Renal cortical epithelial cell (primary cell): ENCODE measurements around the gene C12orf43. TPM values are rescaled to one million over a fixed set of nuclear protein-coding genes. Genes with fewer than 3 reads are reported as not detected.

Source experiments
- DNase-seq: peaks from one replicate; pipeline ENCODE4 v3.0.0-alpha.2; 2011; ENCODE audit warnings: low read depth
- total RNA-seq: library from RNA; depleted of rRNA; stranded (reverse); fragments of >200 nt; gene quantifications from 2 replicates; pipeline ENCODE4 v1.2.3, GENCODE V29; 2014

The C12orf43 gene
- total RNA-seq, 1 donor from 2014 or later: 20.1 TPM

- no peak for DNase-seq
These were observed 14.4 kb upstream of the C12orf43 start for GRCh38 chr12:121030576-121031212.

- DNase-seq: no peak
These were observed 10.2 kb upstream of the C12orf43 start for GRCh38 chr12:121026274-121027045.

DNA sequence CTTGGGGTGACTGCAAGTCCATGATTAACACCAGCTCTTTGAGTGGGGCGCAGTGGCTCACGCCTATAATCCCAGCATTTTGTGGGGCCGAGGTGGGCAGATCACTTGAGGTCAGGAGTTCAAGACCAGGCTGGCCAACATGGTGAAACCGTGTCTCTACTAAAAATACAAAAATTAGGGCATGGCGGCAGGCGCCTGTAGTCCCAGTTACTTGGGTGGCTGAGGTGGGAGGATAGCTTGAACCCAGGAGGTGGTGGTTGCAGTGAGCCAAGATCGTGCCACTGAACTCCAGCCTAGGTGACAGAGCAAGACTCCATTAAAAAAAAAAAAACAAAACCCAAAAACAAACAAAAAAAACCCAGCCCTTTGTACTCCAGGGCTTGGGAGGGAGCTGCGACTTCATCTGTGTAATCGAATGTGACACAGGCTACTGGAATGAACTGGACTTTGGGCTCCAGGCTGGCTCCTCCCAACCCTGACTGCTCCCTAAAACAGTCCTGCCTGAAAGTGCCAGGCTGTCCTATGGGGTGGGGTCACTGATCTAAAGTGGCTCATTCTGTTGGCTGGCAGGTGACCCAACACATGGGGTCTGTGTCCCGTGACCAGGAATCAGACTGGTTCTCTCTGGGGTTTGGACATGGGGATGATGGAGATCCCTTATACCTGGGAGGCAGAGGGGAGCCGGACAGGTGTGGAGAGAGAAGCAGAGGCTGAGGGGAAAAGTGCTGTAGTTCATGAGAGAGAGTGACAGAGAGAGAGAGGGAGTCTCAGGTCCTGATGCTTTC is 9.3 kb upstream of the C12orf43 start:
- DNase-seq: peak; percentile 18

GRCh38 chr12:121023799-121024198 is 7.5 kb upstream of the C12orf43 start:
- DNase-seq: no peak

DNA sequence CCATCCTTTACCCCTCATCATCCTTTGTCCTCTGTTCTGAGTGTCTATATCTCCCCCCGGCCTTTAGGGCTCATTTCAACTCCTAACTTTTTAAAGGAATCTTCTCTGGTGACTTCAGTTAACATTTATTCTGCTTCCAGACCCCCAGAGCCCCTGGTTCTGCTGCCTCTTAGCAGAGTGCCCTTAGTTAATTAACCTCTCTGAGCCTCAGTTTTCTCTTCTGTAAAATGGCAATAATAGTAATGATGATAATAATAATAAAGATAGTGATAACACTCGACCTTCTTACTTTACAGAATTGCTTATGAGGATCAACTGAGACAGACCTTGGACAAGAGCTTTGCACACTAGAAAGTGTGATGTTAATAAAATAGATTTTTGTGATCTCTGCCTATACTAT is 6.4 kb upstream of the C12orf43 start:
- DNase-seq: no peak

DNA sequence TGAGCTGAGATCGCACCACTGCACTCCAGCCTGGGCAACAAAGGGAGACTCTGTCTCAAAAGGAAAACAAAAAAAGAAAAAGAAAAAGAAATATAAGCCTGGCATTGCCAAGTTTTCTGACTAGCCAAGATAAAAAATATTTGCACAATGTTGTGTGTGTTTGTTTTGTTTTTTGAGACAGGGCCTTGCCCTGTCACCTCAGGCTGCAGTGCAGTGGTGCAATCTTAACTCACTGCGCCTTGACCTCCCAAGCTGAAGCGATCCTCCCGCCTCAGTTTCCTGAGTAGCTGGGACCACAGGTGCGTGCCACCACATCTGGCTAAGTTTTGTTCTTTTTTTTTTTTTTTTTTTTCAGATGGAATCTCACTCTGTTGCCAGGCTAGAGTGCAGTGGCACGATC is 5.5 kb upstream of the C12orf43 start:
- DNase-seq: no peak

DNA sequence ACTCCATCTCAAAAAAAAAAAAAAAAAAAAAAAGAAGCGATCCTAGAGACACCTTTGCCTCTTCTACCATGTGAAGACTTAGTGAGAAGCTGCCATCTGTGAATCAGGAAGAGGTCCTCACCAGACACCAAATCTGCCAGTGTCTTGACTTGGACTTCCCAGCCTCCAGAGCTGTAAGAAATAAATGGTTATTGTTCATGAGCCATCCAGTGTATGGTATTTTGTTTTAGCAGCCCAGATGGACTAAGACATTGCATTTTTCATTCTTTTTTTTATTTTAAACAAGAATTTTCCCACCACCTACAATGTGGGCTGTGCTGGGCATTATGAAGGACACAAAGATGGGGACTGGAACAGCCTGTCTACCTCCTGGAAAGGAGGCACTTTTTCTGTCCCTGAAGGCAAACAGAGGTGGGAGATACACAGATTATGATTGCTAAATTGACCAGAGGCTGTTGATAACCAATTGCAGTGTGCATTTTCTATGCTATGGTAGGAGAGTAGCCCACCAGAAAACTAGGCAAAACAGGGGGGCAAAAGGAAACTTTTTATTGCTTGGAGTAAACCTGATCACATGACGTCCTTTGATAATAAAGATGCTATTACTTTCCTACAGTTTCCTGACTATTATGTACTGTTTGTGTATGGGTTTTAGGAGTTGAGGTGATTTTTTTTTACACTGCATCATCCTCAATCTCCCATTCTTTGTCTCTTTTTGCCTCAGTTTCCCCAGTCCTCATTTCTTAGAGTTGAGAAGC is 2.8 kb upstream of the C12orf43 start:
- DNase-seq: no peak

DNA sequence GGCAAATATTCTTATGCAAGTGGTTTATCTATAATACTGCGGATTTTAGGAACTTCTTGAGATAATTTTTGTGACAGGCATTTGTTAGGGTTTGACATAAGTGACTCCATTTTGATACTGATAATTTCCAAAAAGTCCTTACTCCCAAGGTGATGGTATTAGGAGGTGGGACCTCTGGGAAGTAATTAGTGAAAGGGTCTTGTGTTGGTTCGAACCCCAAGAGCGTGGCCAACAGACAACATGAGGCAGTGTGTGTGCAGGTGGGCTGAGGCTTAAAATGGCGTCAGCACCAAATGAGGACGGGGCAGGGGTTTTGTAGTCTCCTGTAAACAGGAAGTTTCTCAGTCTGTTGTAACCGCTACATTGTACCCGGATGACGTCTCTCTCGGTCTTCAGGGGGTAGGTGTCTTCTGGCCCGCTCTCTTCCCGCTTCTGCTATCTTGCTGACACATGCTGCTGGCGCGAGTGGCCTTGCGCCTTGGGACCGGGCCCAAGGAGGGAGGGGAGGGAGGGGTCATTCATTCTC is 1.7 kb upstream of the C12orf43 start:
- no peak for DNase-seq

GRCh38 chr12:121013715-121014114 is 2.6 kb downstream of the C12orf43 start:
- no peak for DNase-seq

DNA sequence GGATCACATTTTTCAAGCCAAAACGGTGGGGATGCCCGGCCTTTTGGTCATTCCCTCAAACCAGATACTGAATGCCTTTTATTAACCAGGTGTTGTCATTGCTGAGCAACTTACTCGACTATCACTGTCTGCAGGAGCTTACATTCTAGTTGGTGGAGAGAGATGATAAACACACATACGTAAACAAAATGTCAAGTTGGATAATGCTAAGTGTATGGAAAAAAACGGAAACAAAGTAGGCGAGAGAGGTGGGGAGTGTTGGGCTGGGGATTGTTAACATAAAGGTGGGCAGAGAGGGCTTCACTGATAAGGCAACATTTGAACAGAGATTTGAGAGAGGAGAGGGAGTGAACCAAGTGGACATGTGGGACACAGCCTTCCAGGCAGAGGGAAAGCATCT is 4.5 kb downstream of the C12orf43 start:
- no peak for DNase-seq

GRCh38 chr12:121010860-121011259 is 5.4 kb downstream of the C12orf43 start:
- DNase-seq: no peak

DNA sequence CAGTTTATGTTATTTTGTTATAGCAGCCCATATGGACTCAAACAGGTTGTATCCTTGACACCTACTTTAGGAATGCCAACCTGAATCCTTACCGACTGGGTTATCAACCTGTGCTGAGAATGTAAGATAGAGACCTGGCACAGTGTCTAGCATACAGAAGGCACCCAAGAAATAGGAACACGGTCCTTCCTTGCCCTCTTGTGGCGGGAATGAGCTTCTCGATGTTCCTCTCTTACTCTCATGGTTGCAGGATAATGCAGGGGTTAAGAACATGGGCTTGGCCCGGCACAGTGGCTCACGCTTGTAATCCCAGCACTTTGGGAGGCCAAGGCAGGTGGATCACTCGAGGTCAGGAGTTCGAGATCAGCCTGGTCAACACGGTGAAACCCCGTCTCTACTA is 6.5 kb downstream of the C12orf43 start:
- peak; percentile 68 for DNase-seq

DNA sequence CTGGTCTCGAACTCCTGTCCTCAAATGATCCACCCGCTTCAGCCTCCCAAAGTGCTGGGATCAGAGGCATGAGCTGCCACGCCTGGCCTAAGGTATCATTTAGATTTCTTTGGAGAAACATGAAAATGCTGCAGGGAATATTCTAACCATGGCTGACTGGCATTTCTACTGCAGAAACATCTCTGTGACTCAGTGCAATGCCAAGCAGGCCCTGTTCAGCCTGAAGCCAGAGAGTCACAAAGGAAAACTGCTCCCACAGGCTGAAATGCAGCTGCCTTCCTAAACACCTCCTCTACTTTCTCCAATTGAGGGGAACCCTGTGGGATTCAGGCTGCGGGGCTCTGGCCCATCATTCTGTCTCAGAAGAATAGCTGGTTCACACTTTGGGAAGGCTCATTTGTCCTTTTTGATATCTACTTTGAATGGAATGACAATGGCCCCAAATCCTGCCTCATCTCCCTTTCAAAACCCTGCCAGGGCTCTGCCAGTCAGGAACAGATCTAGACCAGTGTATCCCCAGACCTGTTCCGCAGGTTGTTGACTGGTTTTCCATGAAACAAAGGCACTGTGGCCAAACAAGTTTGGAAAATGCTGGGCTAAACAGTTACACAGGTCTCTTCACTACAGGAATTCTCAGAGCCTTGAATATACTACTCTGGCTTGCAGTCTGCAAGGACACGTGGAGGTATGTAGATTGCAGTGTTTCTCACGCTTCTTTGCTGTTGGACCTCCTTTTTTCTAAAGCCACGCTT is 7.8 kb downstream of the C12orf43 start:
- no peak for DNase-seq

- peak; percentile 37 for DNase-seq
These were observed 10.9 kb downstream of the C12orf43 start for GRCh38 chr12:121005346-121005815.

DNA sequence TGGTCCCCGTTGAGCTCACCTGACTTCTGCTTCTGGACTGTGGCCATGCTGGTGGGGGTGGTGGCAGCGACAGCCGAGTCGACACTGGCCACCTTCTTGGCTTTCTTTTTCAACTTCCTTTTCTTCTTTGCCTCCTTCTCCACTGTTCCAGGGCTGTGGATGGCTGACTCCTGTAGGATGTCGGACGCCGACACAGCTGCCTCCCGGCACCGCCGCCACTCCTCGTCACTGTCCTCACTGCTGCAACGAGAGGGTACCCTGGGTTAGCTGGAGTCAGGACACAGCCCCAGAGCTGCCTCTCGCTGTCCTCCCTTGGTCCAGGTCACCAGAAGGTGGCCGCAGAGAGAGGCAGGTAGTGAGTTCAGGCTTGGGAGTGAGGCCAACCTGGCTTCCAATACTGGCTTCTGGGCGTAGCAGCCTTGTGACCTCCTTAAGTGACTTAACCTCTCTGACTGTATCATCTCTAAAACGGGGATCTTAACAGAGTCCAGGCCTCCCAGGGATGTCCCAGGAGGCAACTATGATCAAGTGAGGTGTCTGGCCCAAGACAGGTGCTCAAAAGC is 12.0 kb downstream of the C12orf43 start:
- no peak for DNase-seq

GRCh38 chr12:121003650-121004049 is 12.6 kb downstream of the C12orf43 start:
- no peak for DNase-seq

GRCh38 chr12:121001841-121002483 is 14.3 kb downstream of the C12orf43 start:
- DNase-seq: no peak

DNA sequence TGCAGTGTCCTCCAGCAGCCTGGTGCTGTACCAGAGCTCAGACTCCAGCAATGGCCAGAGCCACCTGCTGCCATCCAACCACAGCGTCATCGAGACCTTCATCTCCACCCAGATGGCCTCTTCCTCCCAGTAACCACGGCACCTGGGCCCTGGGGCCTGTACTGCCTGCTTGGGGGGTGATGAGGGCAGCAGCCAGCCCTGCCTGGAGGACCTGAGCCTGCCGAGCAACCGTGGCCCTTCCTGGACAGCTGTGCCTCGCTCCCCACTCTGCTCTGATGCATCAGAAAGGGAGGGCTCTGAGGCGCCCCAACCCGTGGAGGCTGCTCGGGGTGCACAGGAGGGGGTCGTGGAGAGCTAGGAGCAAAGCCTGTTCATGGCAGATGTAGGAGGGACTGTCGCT is 15.2 kb downstream of the C12orf43 start:
- DNase-seq: no peak

GRCh38 chr12:121000530-121000929 is 15.8 kb downstream of the C12orf43 start:
- no peak for DNase-seq
